Measurements from ENCODE around the gene CD48.

CD48 gene, protein sequence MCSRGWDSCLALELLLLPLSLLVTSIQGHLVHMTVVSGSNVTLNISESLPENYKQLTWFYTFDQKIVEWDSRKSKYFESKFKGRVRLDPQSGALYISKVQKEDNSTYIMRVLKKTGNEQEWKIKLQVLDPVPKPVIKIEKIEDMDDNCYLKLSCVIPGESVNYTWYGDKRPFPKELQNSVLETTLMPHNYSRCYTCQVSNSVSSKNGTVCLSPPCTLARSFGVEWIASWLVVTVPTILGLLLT

DNA sequence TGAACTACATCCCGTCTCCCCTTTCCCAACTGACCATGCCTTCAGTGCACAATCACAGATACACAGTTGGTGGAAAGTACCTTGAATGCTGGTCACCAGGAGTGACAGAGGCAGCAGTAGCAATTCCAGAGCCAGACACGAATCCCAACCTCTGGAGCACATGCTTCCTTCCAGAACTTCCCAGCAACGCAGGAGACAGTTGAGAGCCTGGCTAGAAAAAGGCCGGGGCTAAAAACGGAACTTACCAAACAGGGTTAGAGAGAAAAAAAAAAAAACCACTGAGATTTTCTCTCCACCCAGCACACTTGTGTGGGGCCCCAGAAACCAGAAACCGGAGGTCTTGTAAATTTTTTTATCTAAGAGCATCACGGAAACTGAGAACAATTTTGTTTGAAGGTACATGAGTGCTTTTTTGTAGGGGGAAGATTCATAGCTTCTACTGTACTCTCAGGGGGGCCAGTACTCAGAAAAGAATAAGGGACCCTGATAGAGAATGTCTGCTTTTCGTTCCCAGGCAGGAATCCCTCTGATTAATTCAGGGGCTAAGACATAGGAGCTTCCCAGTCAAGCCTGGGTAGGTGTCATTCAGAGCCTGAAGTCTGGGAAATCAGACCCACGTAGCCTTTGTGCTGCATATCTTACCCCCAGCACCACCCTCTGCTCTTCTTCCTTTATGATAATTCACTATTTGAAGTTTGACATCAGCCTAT lies at the start of gene CD48:
Gene CD48 (minus strand): TSS at position 221 of the 710 bp plus-strand sequence. CDS start 59 bp downstream, at position 162.
- no peak for DNase-seq (ENCODE audit: low read depth in 2 of 2)

DNA sequence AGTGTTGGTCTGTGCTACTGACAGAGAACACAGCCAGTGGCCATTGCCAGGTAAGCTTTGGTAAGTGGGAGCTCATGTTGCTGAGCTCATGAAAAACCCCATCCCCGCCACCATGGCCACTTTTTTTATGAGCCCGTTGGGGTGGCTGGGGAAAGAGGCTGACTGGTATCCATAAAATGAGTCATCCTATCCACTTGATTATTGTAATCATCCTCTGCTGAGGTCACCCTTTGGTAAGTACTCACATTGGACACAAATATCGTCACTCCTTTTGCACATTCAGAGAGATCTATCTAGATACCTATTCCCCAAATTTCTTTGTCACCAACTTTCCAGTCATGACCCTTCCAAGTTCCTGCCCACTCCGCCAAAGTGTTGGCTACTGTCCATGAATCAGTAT lies 49.4 kb upstream of the CD48 start:
- DNase-seq (ENCODE audit: low read depth in 2 of 2), result no peak

DNA sequence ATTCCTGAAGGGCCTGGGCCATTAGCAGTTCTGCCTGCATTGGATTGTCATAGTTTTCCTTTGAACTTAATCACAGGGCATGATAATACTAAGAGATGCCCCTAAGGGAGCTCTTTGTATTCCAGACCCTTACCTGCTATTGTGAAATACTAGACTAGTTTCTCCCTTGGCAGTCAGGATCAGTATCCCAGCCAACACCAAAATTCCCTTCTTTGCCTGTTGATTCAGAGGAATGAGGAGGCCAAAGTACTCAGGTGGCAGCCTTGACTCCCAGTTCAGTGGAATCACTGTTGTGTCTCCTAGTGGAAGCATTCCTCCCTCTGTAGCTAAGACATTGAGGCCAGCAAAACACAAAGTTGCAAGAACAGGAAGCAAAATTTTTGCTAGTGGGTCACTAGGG lies 48.1 kb upstream of the CD48 start:
- DNase-seq (ENCODE audit: low read depth in 2 of 2), result no peak

DNA sequence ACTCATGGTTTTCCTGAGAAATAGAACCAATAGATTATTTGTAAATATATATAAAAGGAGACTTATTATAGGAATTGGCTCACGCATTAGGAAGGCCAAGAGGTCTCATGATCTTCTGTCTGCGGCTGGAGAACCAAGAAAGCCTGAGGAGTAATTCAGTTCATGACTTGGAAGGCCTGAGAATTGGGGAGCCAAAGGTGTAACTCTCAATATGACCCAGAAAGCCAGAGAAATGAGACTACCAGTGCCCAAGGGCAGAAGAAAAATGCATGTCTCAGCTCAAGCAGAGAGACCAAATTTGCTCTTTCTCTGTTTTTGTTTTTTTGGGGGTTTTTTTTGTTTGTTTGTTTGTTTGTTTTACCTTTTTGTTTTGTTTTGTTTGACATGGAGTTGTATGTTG lies 46.9 kb upstream of the CD48 start:
- no peak for DNase-seq (ENCODE audit: low read depth in 2 of 2)

DNA sequence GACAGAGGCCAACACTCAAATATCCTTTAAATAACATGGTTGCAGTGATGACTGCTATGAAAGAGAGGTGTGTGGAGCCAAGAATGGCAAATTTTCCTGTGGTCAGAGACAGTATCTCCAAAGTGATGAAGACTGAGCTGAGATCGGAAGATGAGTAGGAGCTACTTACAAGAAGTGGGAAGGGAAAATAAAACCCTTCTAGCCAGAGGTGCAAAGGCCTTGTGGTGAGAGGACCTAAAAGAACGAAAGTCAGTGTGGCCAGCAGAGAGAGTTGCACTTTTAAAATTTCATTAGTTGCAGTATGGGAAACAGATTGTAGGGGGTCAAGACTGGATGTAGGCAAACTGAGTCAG lies 45.2 kb upstream of the CD48 start:
- no peak for DNase-seq (ENCODE audit: low read depth in 2 of 2)

DNA sequence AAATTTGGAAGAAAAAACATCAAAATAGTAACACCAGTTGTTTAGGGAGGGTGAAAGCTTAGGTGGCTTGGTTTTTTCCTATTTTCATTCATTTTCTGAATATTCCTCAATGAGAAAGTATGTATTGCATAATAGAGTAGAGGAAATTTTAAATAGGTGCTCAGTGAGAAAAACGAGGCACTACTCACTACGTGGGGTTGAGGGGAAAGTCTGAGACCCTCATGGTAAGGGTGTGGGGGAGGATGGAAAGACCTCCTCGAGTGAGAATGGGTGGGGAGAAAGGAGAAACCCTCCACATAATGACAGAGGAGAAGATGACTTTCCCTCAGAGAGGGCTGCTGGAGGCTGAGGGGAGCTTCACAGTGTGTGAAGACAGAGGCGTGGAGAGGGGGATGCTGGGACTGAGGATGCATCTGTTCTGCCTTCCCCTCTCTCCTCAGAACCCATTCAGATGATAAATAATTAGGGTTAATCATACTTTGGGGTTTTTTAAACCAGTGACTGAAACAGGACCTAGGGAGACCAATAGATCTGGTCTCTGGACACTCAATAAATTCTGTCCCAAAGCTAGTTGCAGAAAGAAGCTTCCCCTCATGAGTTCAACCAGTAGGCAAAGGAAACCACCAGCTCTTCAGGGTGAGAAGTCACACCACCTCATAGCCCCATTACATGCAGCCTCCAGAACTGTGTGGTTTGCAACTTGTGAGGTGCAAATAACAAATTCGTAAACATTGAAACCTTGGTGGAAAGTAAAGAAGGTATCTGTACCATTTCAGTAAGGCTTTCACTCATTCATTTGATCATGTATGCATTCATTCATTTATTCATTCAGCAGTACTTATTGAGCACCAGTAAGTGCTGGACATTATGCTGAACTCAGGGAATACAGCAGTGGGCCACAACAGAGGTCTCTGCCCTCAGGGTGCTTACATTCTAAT lies 44.6 kb upstream of the CD48 start:
- DNase-seq (ENCODE audit: low read depth in 2 of 2), result no peak

DNA sequence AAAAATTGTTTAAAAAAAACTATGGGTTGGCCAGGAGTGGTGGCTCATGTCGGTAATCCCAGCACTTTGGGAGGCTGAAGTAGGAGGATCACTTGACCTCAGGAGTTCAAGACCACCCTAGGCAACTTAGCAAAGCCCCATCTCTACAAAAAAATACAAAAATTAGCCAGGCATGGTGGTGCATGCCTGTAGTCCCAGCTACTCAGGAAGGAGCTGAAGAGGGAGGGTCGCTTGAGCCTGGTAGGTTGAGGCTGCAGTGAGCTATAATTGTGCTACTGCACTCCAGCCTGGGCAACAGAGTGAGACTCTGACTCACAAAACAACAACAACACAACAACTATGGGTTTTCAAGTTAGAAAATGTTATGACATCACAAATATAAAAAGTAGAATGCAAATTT lies 43.8 kb upstream of the CD48 start:
- no peak for DNase-seq (ENCODE audit: low read depth in 2 of 2)

DNA sequence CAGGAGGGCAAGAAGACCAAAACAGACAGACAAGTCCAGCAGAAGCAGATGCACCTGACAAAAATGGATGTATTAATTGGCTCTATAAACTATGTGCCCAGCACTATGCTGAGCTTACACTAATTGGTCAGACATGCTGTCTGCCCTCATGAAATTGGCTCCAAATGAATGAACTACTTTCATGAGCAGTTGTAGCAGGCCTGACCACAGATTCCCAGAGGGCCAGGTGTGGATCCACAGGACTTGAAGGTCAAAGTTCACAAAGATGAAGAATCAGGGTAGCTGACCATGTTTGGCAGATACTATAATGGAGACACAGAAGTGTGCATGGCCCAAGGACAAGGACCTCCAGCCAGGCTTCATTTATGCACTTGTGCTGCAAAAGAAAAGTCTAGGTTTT lies 42.0 kb upstream of the CD48 start:
- no peak for DNase-seq (ENCODE audit: low read depth in 2 of 2)

DNA sequence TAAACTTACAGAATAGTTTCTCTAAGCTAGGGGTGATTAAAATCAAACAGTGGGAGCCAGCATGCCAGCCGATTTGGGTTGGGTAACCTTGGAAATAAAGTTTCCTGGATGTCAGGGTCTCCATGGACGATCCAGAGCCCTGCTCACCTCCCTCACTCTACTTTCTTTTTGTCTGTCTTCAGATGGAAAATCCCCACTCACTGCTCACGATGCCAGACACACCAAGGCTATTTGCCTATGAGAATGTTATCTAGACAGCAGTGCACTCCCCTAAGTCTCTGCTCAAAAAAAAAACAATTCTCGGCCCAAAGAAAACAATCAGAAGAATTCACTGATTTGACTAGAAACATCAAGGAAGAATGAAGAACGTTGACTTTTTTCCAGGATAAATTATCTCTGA lies 41.3 kb upstream of the CD48 start:
- no peak for DNase-seq (ENCODE audit: low read depth in 2 of 2)

DNA sequence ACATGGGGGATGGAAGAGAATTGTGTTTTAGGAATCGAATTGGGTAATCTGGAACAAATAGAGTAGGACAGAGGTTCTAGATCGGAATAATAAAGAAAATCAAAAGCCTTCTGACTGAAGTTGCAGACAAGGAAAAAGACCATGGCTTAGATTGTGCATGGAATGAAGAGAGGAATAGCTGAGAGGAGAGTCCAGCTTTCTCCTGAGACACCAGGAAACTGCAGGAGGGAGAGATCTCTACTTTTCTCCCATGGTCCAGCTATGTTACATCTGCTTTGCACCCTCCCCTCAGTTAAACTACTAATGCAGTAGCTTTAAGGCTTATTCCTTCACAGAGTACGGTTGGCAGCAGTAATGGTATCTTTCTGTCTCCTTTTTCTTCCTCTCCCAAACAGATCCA lies 40.8 kb upstream of the CD48 start:
- DNase-seq (ENCODE audit: low read depth in 2 of 2), result no peak

DNA sequence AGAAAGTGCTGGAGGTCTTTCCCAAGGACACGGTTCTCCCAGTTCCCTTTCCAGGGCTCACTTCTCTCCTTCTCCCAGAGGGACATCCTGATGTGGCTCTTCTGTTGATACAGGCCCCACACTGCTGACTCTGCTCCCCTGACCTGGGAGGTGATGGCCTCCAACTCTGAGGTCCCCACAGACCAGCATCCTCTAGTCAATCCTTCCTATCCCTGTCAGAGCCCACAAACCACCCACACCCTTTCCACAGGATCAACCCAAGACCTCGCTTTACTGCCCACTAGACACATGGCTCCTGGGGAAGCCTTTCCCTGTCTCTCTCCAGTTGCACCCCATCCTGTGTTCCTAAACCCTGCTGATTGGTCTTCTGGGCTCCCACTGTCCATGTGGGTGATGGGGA lies 39.0 kb upstream of the CD48 start:
- no peak for DNase-seq (ENCODE audit: low read depth in 2 of 2)

DNA sequence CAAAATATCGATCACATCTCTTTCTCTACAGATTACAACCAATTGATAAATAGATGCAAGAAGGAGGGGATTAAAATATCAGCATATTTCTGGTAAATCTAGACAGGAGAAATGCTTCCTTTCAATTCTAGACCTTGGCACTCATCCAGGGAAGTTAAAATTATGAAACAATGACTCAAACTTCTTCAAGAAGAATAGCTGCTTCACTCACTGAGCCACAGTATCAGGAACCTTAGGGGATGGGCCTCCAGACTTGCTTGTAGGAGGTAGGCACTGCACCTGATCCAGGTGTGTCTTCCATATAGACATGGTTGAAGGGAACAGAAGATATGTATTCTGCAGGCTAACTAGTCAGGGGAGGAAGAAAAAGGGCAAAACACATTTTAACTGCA lies 37.3 kb upstream of the CD48 start:
- no peak for DNase-seq (ENCODE audit: low read depth in 2 of 2)

DNA sequence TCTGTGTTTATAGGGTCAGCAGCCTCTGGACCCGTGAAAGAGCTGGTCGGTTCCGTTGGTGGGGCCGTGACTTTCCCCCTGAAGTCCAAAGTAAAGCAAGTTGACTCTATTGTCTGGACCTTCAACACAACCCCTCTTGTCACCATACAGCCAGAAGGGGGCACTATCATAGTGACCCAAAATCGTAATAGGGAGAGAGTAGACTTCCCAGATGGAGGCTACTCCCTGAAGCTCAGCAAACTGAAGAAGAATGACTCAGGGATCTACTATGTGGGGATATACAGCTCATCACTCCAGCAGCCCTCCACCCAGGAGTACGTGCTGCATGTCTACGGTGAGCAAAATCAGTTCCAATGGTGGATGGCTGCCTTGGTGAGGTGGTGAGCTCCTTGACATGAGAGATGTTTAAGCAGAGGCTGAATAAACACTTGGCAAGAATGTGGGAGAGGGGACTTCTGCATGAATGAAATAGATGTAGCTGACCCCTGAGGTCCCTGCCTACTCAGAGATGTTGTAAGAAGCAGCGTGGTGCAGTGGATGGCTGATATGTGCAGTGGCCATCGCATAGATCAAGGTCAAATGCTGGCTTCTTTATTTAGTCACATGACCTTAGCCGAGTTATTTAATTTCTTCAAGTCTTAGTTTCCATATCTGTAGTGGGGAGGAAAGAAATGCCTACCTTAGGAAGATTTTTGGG lies 36.7 kb upstream of the CD48 start:
- no peak for DNase-seq (ENCODE audit: low read depth in 2 of 2)

DNA sequence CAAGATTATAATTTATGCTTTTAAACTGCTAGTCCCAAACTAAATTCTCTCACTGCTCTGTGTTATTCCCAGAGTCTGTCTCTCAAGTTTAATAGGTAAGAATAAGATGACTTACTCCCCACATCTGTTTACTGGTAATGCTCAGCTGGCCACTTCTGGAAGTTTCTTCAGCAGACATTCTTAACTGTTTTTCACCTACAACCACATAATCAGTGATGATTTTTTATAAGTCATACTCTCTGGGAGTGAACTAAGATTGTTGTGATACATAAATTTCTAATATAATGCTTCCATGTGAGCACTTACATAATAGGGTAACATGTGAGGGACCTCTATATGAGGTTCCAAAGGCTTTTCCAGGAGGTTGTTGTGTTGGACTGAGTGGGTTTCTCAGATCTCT lies 36.1 kb upstream of the CD48 start:
- DNase-seq (ENCODE audit: low read depth in 2 of 2), result no peak

DNA sequence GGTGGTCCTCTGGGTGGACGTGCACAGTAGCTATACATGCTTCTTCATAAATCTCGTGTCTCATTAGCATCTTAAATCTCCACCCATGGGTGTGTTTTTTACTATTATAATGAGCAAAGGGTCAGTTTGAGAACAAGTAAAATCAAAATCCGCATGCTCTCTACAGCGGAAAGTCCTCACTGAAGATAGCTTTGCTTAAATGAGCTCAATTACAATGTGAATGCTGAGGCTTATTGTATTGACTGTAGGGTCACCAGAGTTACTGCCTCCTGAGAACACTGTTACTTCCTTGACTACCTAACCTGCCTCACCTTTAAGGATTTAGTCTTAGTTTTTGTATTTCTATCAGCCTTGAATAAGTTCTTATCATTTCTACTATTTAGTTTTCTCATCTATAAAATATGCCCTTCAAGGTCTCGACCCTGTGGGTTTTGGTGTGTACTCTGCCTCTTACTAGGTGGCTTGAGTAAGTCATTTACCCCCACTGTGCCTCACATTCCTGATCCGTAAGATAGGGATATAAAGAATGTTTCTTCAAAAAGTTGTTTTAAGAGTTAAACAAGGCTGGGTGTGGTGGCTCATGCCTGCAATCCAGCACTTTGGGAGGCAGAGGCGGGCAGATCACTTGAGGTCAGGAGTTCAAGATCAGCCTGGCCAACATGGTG lies 35.3 kb upstream of the CD48 start:
- DNase-seq (ENCODE audit: low read depth in 2 of 2), result no peak

DNA sequence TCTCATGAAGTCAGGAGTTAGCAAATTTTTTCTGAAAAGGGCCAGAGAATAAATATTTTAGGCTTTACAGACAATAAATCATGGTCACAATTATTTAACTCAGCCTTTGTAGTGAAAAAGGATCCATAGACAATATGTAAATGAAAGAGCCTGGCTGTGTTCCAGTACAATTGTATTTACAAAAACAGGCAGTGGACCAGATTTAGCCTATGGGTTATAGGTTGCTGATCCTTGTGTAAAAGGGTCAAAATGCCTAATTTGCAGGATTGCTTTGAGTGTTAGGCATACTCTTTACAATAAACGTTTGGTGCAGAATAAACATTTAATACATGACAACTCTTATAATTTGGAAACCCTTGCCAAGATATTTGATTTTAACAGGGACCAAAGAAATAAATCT lies 33.9 kb upstream of the CD48 start:
- no peak for DNase-seq (ENCODE audit: low read depth in 2 of 2)

DNA sequence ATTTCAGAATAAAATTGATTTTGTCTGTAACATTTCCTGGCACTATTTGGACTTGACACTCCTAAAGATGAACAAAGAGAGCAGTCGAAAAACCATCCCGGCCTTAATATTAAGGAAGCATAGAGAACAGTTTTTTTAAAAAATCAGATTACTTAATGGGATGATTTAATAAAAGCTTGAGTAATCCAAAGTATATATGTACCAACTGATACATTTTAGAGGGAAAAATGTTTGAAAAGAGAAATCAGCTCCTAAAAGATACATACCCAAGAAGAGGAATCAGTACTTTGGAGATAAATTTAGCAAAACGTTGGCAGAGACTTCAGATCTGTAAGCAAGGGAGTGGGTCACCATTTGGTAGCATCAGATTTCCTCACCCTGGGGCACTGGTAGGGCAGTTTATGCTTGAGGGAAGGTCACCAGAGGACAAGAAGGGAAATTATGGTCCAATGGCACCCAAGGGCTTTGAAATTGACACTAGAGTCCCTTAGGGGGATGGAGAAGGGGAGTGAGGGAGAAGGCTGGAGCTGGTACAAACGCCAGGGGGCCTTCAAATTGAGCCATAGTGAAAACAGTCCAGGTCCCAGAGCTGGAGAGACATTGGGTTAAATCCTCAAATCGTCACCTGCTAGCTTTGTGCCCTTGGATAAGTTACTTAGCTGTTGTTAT lies 33.4 kb upstream of the CD48 start:
- no peak for DNase-seq (ENCODE audit: low read depth in 2 of 2)

DNA sequence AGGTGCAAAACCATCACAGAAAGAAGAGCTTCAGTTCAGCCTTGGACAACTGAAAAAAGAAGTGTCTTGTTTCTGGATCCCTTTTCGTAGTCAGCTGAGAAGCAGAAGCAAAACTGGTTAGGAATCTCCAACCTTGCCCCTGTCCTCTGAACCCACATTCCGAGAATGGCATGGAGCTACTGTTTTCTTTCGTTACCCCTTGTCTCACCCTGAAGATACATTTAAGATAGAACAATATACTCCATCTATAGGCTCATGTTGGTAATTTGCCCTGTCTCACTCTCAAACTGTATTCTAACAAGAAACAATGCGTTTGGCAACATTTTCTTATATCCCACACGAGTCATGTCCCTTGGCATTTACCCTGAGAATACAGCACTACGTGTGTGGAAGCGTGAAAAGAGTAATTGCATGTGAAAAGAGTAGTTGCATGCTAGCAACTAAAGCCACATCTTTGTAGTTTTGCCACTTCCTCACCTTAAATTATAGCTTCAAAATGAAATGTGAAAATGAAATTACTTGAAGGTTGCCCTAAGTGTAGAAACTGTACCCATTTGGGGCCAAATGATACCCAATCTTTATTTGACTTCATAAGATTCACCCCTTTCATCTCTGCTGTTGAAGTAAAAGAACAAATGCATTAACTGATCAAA lies 32.7 kb upstream of the CD48 start:
- DNase-seq (ENCODE audit: low read depth in 2 of 2), result no peak

DNA sequence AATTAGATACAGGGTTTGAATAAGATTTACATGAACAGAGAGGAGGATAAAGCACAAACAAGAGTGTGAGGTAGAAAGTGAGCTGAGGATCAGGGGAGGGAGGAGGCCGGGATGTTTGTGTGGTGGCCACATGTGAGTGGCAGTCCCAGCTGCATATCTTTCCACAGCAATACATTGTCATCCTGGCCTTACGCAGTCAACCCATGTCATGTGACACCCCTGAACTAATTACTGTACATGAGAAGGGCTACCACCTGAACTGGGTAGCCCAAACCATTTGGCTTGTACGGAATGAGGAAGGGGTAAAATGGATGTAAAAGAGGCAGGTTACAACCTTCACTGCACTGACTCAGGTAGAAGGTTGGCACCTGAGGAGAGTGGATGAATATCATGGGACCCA lies 31.6 kb upstream of the CD48 start:
- no peak for DNase-seq (ENCODE audit: low read depth in 2 of 2)

DNA sequence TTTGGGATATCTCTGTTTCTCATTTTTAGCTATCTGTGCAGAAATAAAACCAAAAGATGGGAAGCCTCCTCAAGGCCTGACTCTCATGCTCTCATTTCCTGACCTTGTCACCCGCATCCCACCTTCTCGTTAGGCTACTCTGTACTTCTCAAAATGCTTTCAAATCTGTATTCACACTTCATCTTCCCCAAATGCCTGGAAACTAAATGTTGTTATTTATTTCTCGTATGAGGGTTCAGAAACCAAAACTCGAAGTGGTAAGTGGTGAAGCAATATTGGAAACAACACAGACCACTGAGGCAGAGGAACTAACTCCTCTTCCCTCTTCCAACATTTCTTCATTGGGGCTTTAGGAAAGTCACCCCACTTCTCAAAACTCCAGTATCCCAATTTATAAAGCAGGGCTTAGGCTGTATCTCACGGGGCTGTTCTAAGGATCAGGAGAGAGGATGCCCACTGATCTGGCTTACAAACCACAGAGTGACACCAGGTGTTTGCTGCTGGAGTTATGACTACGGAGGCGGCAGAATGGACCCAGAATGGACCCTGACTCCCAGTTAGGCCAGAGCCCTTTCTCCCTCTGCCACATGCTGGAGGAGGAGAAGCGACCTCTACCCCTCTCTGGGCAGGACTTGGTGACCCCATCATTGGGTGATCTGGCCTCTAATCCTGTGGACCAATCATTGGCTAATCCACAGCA lies 31.0 kb upstream of the CD48 start:
- DNase-seq (ENCODE audit: low read depth in 2 of 2), result no peak
